Measurements from ENCODE around the gene PRSS56.
A peak's percentile ranks its signal among the peaks of the same experiment; 100 is the strongest.

Gene PRSS56

GRCh38 chr2:232519581-232520438 lies at the start of gene PRSS56:
Gene PRSS56, plus strand, starts transcription at chr2:232520388. Its CDS starts 211 bp downstream, at chr2:232520599.
- no peak for DNase-seq

DNA sequence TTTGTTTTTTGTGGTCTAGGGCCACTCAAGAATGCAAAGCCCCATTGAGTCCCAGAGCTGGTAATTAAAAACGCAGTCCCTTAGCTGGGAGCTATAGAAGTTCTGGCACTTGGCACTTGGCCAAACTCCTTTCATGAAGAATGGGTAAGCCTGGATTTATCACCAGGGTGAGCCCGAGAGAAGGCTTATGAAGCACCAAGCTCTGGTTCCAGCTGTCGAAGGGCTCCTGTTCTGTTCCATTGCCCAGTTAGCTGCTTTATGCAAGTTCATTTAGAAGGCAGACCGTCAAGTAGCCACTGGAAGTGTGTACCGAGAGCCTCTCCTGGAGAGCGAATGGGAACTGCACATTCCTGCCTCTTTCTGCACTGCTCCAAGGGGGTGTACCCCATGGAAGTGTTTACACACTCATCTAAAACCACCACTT lies 46.7 kb upstream of the PRSS56 start:
- peak; percentile 26 for DNase-seq

GRCh38 chr2:232476045-232476444 lies 44.1 kb upstream of the PRSS56 start:
- DNase-seq, result peak; percentile 22

DNA sequence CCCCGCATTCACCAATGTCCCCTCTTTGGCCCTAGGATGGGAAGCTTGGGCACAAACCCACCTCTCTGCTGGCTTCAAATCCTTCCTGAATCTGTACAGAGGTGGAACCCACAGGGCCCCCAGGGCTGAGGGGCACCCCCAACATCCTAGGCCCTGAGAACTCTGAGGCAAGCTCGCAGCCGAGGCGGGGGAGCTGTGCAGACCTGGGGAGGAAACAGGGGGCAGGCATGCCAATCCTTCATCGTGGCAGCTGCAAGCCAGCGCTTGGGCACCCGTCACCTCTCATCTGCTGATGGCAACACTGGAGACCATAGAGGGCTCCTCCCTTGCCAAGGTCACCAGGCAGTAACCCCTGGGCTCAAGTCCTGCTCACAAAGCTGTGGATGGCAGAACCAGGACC lies 43.4 kb upstream of the PRSS56 start:
- peak; percentile 32 for DNase-seq

GRCh38 chr2:232477751-232478510 lies 42.3 kb upstream of the PRSS56 start:
- DNase-seq, result peak; percentile 32

GRCh38 chr2:232478571-232479340 lies 41.4 kb upstream of the PRSS56 start:
- peak; percentile 44 for DNase-seq

- peak; percentile 43 for DNase-seq
Observed at GRCh38 chr2:232479341-232480200, 40.6 kb upstream of the PRSS56 start.

- DNase-seq, result peak; percentile 36
Observed at GRCh38 chr2:232480201-232481190, 39.7 kb upstream of the PRSS56 start.

DNA sequence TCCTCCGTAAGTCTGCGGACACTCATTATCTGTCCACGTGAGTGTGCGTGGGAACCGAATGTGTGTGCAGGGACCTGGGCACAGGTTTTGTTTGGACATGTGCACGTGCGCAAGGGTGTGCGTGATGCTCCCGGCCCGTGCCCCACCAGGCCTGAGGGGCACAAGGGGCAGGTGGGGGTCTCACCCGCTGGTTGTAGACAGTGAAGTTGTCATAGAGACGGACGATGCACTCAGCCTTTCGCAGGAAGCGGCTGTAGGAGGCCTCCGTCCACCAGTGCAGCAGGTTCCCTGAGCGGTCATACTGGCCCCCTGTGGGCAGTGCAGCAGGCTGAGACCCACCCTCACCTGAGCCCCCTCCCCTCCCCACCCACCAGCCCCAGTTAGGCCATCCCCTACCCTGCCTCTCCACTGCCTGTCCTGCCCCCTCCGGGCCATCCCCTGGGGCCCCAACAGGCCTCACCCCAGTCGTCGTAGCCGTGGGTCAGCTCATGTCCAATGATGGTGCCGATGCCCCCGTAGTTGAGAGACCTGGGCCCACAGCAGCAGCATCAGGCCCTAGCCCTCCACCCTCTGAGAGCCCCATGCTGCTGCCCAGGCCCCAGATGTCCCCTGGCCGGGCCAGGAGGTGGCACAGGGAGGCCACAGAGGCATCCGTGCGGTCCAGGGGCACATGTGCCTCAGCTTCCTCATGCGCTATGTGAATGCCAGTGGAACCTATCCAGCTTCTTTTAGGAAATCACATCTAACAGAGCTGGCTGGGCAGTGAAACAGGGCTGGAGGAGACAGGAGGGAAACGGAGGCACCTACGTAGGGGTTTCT lies 38.7 kb upstream of the PRSS56 start:
- DNase-seq, result peak; percentile 33

GRCh38 chr2:232482301-232483238 lies 37.6 kb upstream of the PRSS56 start:
- DNase-seq, result no peak

DNA sequence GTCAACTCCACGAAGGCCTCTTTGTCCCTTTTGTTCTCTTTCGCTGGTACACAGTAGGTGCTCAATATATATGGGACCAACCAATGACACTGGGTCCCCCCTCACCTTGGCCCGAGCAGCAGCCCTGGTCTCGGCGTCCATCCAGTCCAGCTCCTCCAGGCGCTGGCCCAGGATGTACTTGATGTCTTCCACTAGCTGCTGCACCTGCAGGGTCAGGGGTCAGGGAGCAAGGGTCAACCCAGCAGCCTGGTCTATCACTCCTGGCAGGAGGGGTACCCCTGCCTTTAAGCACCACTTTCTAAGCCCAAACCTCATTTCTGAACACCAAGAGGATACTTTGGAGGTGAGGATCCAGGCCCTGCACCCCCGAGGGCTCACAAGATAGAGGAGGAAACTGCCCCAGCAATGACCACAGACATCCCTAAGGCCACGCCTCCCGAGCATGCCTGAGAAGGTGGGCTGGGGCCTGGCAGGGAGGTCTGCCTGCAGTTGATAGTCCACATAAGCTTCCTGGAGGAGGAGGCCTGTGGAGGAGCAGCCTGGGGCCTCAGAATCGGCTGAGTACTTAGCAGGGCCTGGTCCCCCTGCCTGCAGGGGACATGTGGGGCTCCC lies 36.8 kb upstream of the PRSS56 start:
- peak; percentile 28 for DNase-seq

DNA sequence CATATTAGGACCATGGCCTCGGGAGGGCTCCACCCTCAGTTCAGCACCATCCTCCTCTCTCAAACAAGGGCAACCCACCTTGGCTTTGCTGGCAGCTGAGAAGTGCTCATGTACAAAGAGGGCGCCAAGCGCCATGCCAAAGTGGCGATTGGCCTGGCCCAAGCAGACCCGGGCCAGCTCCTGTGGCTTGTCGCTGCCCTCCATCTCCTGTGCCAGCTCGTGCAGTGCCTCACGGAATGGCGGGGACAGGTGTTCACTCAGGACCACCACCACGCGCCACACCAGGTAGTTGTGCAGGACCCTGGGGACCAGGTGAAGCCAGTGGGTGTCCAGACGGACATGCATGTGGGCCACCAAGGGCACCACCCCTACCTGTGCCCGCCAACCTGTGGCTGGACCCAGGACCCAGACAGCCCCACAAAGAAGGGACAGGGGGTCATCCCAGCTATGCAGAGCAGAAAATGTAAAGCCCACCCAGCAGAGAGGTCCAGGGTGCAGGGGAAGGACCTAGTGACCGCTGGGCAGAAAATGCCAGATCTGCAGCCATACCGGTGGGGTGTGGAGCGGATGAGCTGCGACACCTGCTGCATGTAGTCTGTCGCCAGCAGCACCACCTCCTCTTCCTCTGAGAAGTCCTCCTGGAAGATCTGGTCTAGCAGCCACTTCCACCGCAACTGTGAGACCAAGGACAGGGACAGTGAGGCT lies 36.1 kb upstream of the PRSS56 start:
- peak; percentile 30 for DNase-seq

- peak; percentile 49 for DNase-seq
Observed at GRCh38 chr2:232484628-232485347, 35.4 kb upstream of the PRSS56 start.

- peak; percentile 49 for DNase-seq
Observed at GRCh38 chr2:232485348-232485756, 34.8 kb upstream of the PRSS56 start.

DNA sequence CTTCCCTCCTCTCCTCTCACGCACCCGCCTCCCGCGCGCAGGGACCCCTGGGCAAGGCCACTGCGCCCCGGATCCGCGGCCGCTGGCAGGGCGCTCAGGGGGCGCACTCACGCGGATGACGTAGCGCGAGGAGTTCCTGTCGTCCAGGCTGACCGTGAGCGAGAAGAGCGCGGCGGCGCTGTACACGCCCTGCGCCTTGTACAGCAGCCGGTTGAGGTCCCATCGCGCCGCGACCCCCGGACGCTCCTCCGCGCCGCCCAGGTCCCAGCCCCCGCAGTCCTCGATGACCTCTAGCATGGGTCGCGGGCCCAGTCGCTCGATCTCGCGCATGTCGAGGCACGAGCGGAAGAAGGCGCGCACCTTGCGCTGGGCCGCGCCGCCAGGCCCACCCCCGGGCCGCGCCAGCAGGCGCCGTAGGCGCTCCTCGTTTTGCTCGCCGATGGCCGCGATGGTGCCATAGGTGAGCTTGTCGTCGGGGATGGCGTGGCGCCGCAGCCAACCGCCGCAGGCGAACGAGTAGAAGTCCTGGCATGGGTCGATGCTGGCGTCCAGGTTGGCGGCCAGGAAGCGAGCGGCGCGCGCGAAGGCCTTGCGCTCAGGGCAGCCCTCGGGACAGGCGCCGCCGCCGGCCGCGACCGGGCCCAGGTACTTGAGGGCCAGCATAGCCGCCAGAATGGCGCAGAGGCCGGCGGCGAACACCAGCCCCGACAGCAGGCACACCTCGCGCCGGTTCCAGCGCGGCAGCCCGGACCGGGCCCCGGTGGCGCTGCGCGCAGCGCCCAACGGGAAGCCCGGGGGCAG lies 34.2 kb upstream of the PRSS56 start:
- peak; percentile 48 for DNase-seq
